ENCODE measurements around the gene CAB39L. TPM values are rescaled to one million over a fixed set of nuclear protein-coding genes. Genes with fewer than 3 reads are reported as not detected.

Gene CAB39L
- total and polyA plus RNA-seq, 2 of the 4 experiments (the other 2 are of a cell fraction) = 8.5 to 16.7 TPM

DNA sequence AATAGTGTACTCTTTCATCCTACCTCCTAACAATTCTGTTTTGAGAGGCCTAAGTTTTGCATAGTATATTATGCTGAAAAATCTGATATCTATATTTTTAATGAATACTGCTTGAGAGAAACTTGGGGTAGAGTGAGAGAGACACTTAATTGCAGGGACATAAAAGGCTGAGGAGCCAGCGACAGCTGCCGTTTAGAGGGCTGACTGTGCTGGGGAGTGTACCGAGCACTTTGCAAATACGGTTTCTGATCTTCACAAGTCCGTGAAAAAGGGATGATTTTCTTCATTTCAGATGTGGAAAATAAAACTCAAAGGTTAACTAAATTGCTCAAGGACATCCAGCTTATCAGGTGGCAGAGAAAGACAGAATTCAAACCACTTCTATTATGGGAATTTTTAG lies 97.4 kb downstream of the CAB39L start:
- Histone ChIP-seq H2AK9ac (replicated peaks; ENCODE audit: low read depth, low read length, poor library complexity) (no peak overlapping the region), H3K18ac (ENCODE audit: low read depth, low read length) (no peak overlapping the region), H3K56ac (ENCODE audit: extremely low read depth, insufficient read depth, low read length) (no peak overlapping the region), H2BK5ac (ENCODE audit: low read depth, low read length, poor library complexity, severe bottlenecking) (no peak overlapping the region), H3K27me3 (ENCODE audit: control insufficient read depth, insufficient read depth, low read length) (no peaks in the 10 kb centered on the region), H3K4ac (ENCODE audit: low read depth, low read length) (no peak overlapping the region), H2BK20ac (ENCODE audit: low read depth, low read length) (no peak overlapping the region), H4K91ac (ENCODE audit: insufficient read depth, low read depth, low read length) (no peak overlapping the region), H2AK5ac (ENCODE audit: low read depth, low read length) (no peak overlapping the region), H2BK15ac (ENCODE audit: low read depth, low read length) (no peak overlapping the region), H3K9ac (ENCODE audit: low read depth, low read length) (no peak overlapping the region), H3K14ac (replicated peaks; ENCODE audit: low read depth, low read length) (no peak overlapping the region), H4K8ac (ENCODE audit: low read depth in 2 of 2, low read length in 2 of 2) (peak overlapping the region in 1 of 2 experiments; percentile 5; a peak in 1 of 4 replicates), H3K4me3 (ENCODE audit: insufficient read depth, low read depth, low read length) (no peak overlapping the region), H3K23ac (ENCODE audit: low read depth, low read length) (no peak overlapping the region), H3K9me3 (ENCODE audit: control insufficient read depth, insufficient read depth, low read length) (no peaks in the 10 kb centered on the region), H3K4me2 (ENCODE audit: low read depth, low read length) (no peak overlapping the region), H3K79me1 (ENCODE audit: low read depth in 1 of 2, low read length in 2 of 2) (0 out of 4 replicates have a peak, but pooled peaks cover 0 to 3% of the 10 kb centered on the region in 2 experiments), H2BK120ac (ENCODE audit: low read depth, low read length) (no peak overlapping the region), H3K36me3 (ENCODE audit: control insufficient read depth, insufficient read depth, low read length) (no peaks in the 10 kb centered on the region), H2AFZ (replicated peaks; ENCODE audit: low read length, poor library complexity) (no peak overlapping the region), H4K5ac (ENCODE audit: low read depth, low read length) (no peak overlapping the region), H3K27ac (ENCODE audit: insufficient read depth, low read length) (no peak overlapping the region), H3K9me1 (ENCODE audit: insufficient read depth, low read length) (peaks cover 5% of the 10 kb centered on the region), H3K4me1 (ENCODE audit: control insufficient read depth, insufficient read depth, low read length) (peaks cover 12% of the 10 kb centered on the region; the same call in 1 of the 2 replicates), H4K20me1 (ENCODE audit: insufficient read depth, low read length) (no peaks in the 10 kb centered on the region)
- intact Hi-C loops (cut with micrococcal nuclease) = no loop called here
- ATAC-seq (ENCODE audit: low read depth) (no peak), DNase-seq (no peak)
- dilution Hi-C loops (cut with HindIII; ENCODE audit: low sequenced_read_pairs, unreplicated experiment) = no loop called here
- 70% methylated on average over 2 of the region's 5 CpGs; no CpG with 5 or more reads in 1 of the 2 experiments for WGBS, 2 experiments (ENCODE audit: extremely low coverage in 2 of 2, insufficient read length in 1 of 2)
- BruUV-seq (replicated peaks) = no TSS peak
- TF ChIP-seq RFX5 (IDR thresholded peaks at IDR 0.05; ENCODE audit: low read depth, low read length) = no peak
- TF ChIP-seq, protein P1, sequence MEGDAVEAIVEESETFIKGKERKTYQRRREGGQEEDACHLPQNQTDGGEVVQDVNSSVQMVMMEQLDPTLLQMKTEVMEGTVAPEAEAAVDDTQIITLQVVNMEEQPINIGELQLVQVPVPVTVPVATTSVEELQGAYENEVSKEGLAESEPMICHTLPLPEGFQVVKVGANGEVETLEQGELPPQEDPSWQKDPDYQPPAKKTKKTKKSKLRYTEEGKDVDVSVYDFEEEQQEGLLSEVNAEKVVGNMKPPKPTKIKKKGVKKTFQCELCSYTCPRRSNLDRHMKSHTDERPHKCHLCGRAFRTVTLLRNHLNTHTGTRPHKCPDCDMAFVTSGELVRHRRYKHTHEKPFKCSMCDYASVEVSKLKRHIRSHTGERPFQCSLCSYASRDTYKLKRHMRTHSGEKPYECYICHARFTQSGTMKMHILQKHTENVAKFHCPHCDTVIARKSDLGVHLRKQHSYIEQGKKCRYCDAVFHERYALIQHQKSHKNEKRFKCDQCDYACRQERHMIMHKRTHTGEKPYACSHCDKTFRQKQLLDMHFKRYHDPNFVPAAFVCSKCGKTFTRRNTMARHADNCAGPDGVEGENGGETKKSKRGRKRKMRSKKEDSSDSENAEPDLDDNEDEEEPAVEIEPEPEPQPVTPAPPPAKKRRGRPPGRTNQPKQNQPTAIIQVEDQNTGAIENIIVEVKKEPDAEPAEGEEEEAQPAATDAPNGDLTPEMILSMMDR (conservative IDR thresholded peaks at IDR 0.05; ENCODE audit: low read depth, low read length) = no peak
- TF ChIP-seq NFE2L2 (IDR thresholded peaks at IDR 0.05; ENCODE audit: low read depth, low read length) = no peak
- no peak for TF ChIP-seq SMC3 (IDR thresholded peaks at IDR 0.05; ENCODE audit: low read depth, low read length)
- TF ChIP-seq, protein P2, sequence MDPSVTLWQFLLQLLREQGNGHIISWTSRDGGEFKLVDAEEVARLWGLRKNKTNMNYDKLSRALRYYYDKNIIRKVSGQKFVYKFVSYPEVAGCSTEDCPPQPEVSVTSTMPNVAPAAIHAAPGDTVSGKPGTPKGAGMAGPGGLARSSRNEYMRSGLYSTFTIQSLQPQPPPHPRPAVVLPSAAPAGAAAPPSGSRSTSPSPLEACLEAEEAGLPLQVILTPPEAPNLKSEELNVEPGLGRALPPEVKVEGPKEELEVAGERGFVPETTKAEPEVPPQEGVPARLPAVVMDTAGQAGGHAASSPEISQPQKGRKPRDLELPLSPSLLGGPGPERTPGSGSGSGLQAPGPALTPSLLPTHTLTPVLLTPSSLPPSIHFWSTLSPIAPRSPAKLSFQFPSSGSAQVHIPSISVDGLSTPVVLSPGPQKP (IDR thresholded peaks at IDR 0.05; ENCODE audit: borderline replicate concordance, low read depth, low read length) = no peak
- no peak for TF ChIP-seq POLR2A (IDR thresholded peaks at IDR 0.05; ENCODE audit: low read depth, low read length)
- TF ChIP-seq RAD21 (IDR thresholded peaks at IDR 0.05; ENCODE audit: low read length) = no peak
- no peak for TF ChIP-seq MXI1 (IDR thresholded peaks at IDR 0.05; ENCODE audit: borderline replicate concordance, low read depth, low read length)
- no peak for TF ChIP-seq RCOR1 (IDR thresholded peaks at IDR 0.05; ENCODE audit: insufficient replicate concordance, low read length)
- TF ChIP-seq USF2 (IDR thresholded peaks at IDR 0.05; ENCODE audit: low read depth, low read length) = no peak
- TF ChIP-seq MAFK (IDR thresholded peaks at IDR 0.05; ENCODE audit: low read depth, low read length) = no peak
- TF ChIP-seq MAZ (IDR thresholded peaks at IDR 0.05; ENCODE audit: borderline replicate concordance, low read depth, low read length) = no peak
- no peak for TF ChIP-seq FOS (IDR thresholded peaks at IDR 0.05; ENCODE audit: low read depth, low read length)
- no peak for TF ChIP-seq CEBPB (IDR thresholded peaks at IDR 0.05; ENCODE audit: low read depth, low read length)
- in situ Hi-C loops (cut with MboI; ENCODE audit: low sequenced_read_pairs) = no loop called here
- ChIA-PET CTCF (no interaction called here), POLR2A (ENCODE audit: unreplicated experiment) (interaction anchor here (0.6 kb wide), 1 partner anchor 214 kb away, joined by 4 read pairs; no protein-coding TSS in a partner anchor)
